H9 (cell line): Measurements from ENCODE around the gene CCDC93. TPM values are rescaled to one million over a fixed set of nuclear protein-coding genes. Genes with fewer than 3 reads are reported as not detected.

ENCODE experiments used
- DNase-seq: peaks from one replicate; pipeline ENCODE4 v3.0.0-alpha.2; 2017
- H2AFZ ChIP-seq: one replicate; pipeline ENCODE4 v1.6.1; 2013; ENCODE audit warnings: mild to moderate bottlenecking, low read length, control low read depth, moderate library complexity
- H2AK5ac ChIP-seq: 2 replicates; pipeline ENCODE4 v1.6.1; 2013; ENCODE audit warnings: low read length, control low read depth, mixed read lengths; ENCODE audit not compliant: insufficient read length
- H2BK120ac ChIP-seq: one replicate; pipeline ENCODE4 v1.6.1; 2013; ENCODE audit warnings: low read depth, mild to moderate bottlenecking, low read length, control low read depth, inconsistent platforms; ENCODE audit not compliant: poor library complexity, severe bottlenecking
- H2BK12ac ChIP-seq: 2 replicates; pipeline ENCODE4 v1.6.1; 2013; ENCODE audit warnings: low read length, control low read depth, mixed read lengths, low read depth; ENCODE audit not compliant: insufficient read length
- H2BK15ac ChIP-seq: 2 replicates; pipeline ENCODE4 v1.6.1; 2013; ENCODE audit warnings: low read depth, low read length, control low read depth
- H2BK20ac ChIP-seq: one replicate; pipeline ENCODE4 v1.6.1; 2013; ENCODE audit warnings: low read depth, mild to moderate bottlenecking, low read length, control low read depth, inconsistent platforms; ENCODE audit not compliant: poor library complexity, severe bottlenecking
- H2BK5ac ChIP-seq: 2 replicates; pipeline ENCODE4 v1.6.1; 2013; ENCODE audit warnings: low read length, control low read depth, mixed read lengths; ENCODE audit not compliant: insufficient read length
- H3K14ac ChIP-seq: 2 replicates; pipeline ENCODE4 v1.6.1; 2013; ENCODE audit warnings: low read length, control low read depth; ENCODE audit not compliant: insufficient read depth
- H3K18ac ChIP-seq: 2 replicates; pipeline ENCODE4 v1.6.1; 2013; ENCODE audit warnings: low read depth, mild to moderate bottlenecking, mixed read lengths, low read length, control low read depth; ENCODE audit not compliant: insufficient read length
- H3K23ac ChIP-seq: 2 replicates; pipeline ENCODE4 v1.6.1; 2013; ENCODE audit warnings: low read length, control low read depth, mixed read lengths, low read depth; ENCODE audit not compliant: insufficient read length
- H3K23me2 ChIP-seq: 2 replicates; pipeline ENCODE4 v1.6.1; 2013; ENCODE audit warnings: low read depth, mild to moderate bottlenecking, mixed read lengths, low read length, control low read depth; ENCODE audit not compliant: insufficient read length, poor library complexity, severe bottlenecking
- H3K27ac ChIP-seq: 2 replicates; pipeline ENCODE4 v1.5.1; 2013; ENCODE audit warnings: low read length, control low read depth, mixed read lengths, low read depth; ENCODE audit not compliant: insufficient read length
- H3K27me3 ChIP-seq: 2 replicates; pipeline ENCODE4 v1.6.1; 2013; ENCODE audit warnings: low read length, control low read depth, inconsistent platforms; ENCODE audit not compliant: insufficient read depth
- H3K4ac ChIP-seq: 2 replicates; pipeline ENCODE4 v1.6.1; 2013; ENCODE audit warnings: low read depth, mild to moderate bottlenecking, control low read depth, inconsistent platforms, low read length, moderate library complexity
- H3K4me1 ChIP-seq: 2 replicates; pipeline ENCODE4 v1.6.1; 2013; ENCODE audit warnings: low read length, control low read depth, inconsistent platforms; ENCODE audit not compliant: insufficient read depth
- H3K4me2 ChIP-seq: 2 replicates; pipeline ENCODE4 v1.6.1; 2013; ENCODE audit warnings: low read length, control low read depth, mixed read lengths; ENCODE audit not compliant: insufficient read length, insufficient read depth
- H3K56ac ChIP-seq: 2 replicates; pipeline ENCODE4 v1.6.1; 2013; ENCODE audit warnings: low read depth, mild to moderate bottlenecking, mixed read lengths, low read length, control low read depth; ENCODE audit not compliant: insufficient read length
- H3K79me1 ChIP-seq: 2 replicates; pipeline ENCODE4 v1.6.1; 2013; ENCODE audit warnings: low read depth, mild to moderate bottlenecking, moderate library complexity, low read length, control low read depth, inconsistent platforms; ENCODE audit not compliant: insufficient read depth, poor library complexity, severe bottlenecking
- H3K79me2 ChIP-seq: 2 replicates; pipeline ENCODE4 v1.6.1; 2013; ENCODE audit warnings: low read length, control low read depth, inconsistent platforms; ENCODE audit not compliant: insufficient read depth
- H3K9ac ChIP-seq: 2 replicates; pipeline ENCODE4 v1.6.1; 2013; ENCODE audit warnings: low read length, control low read depth, mixed read lengths; ENCODE audit not compliant: insufficient read length; ENCODE audit errors: extremely low read depth
- H3K9me3 ChIP-seq: one replicate; pipeline ENCODE4 v1.6.1; 2013; ENCODE audit warnings: low read depth, low read length, inconsistent platforms; ENCODE audit not compliant: control insufficient read depth
- H3T11ph ChIP-seq: one replicate; pipeline ENCODE4 v1.6.1; 2013; ENCODE audit warnings: mild to moderate bottlenecking, low read length, control low read depth, inconsistent platforms
- H4K20me1 ChIP-seq: one replicate; pipeline ENCODE4 v1.6.1; 2013; ENCODE audit not compliant: control insufficient read depth, insufficient read length, insufficient read depth
- H4K5ac ChIP-seq: 2 replicates; pipeline ENCODE4 v1.6.1; 2013; ENCODE audit warnings: low read depth, mild to moderate bottlenecking, mixed read lengths, low read length, control low read depth; ENCODE audit not compliant: insufficient read length
- H4K8ac ChIP-seq: replicated peaks from 2 replicates; pipeline ENCODE4 v1.6.1; 2013; ENCODE audit warnings: low read length, control low read depth, mixed read lengths, low read depth; ENCODE audit not compliant: insufficient read length
- H4K91ac ChIP-seq: 2 replicates; pipeline ENCODE4 v1.6.1; 2013; ENCODE audit warnings: low read depth, mild to moderate bottlenecking, moderate library complexity, mixed read lengths, low read length, control low read depth; ENCODE audit not compliant: insufficient read length
- H3K27ac Mint-ChIP-seq, 3 experiments: 2 replicates in 2 of 3; 3 replicates in 1 of 3; pipeline ENCODE4 v1.8.0; 2020 to 2021; ENCODE audit warnings: mixed read lengths in 3 of 3, mild to moderate bottlenecking in 1 of 3, moderate library complexity in 1 of 3
- H3K27me3 Mint-ChIP-seq: 2 replicates; pipeline ENCODE4 v1.8.0; 2021; ENCODE audit warnings: low read depth, mild to moderate bottlenecking, moderate library complexity, mixed read lengths
- H3K36me3 Mint-ChIP-seq, 3 experiments: 2 replicates in 2 of 3; 3 replicates in 1 of 3; pipeline ENCODE4 v1.8.0; 2020 to 2021; ENCODE audit warnings: low read depth in 3 of 3, mixed read lengths in 3 of 3; ENCODE audit not compliant: insufficient read depth in 1 of 3
- H3K4me1 Mint-ChIP-seq, 2 experiments: 2 replicates each; pipeline ENCODE4 v1.8.0; 2020; ENCODE audit warnings: mixed read lengths in 2 of 2
- H3K4me3 Mint-ChIP-seq, 2 experiments: 2 replicates in 1 of 2; 3 replicates in 1 of 2; pipeline ENCODE4 v1.8.0; 2020 to 2021; ENCODE audit warnings: mild to moderate bottlenecking in 2 of 2, mixed read lengths in 2 of 2, moderate library complexity in 1 of 2
- H3K9me3 Mint-ChIP-seq, 2 experiments: 2 replicates in 1 of 2; 3 replicates in 1 of 2; pipeline ENCODE4 v1.8.0; 2020; ENCODE audit warnings: mild to moderate bottlenecking in 2 of 2, mixed read lengths in 2 of 2, moderate library complexity in 1 of 2
- CTCF ChIP-seq: fragments of 200-600 bp; sonication (generic); conservative IDR thresholded peaks from 3 replicates; pipeline ENCODE4 v1.8.0; 2021; ENCODE audit warnings: antibody characterized with exemption, mild to moderate bottlenecking
- WGBS: extraction: QIAGEN DNeasy Blood & Tissue Kit; methylation state at CpG from one replicate; pipeline ENCODE4 v1.1.7; 2013; ENCODE audit warnings: missing lambda C conversion rate, low lambda C conversion rate, mixed read lengths; ENCODE audit not compliant: insufficient read length; ENCODE audit errors: extremely low coverage; 5-methylcytosine and 5-hydroxymethylcytosine counted together
- total RNA-seq: library from RNA; stranded (reverse); gene quantifications from 2 replicates; pipeline ENCODE4 v1.2.1, GENCODE V29; 2021

CCDC93 gene
- total RNA-seq, 1 experiment from 2014 or later, result 16.4 TPM

GRCh38 chr2:117972476-117973123 lies 41.3 kb downstream of the CCDC93 start:
- H3K9ac ChIP-seq, result no peak overlapping the region
- H3K14ac ChIP-seq, result no peak overlapping the region
- Mint-ChIP-seq H3K9me3 (no peaks in the 10 kb centered on the region), H3K4me3 (no peak overlapping the region), H3K27me3 (no peaks in the 10 kb centered on the region), H3K36me3 (peaks cover 3 to 42% (median 21%) of the 10 kb centered on the region in 3 experiments; a peak in 6 of 7 replicates), H3K27ac (no peak overlapping the region), H3K4me1 (peaks cover 0 to 3% of the 10 kb centered on the region in 2 experiments; a peak in 2 of 4 replicates)
- no peak overlapping the region for H4K91ac ChIP-seq
- H3K27me3 ChIP-seq, result no peaks in the 10 kb centered on the region
- H2BK12ac ChIP-seq, result no peak overlapping the region
- no peak overlapping the region for H2BK5ac ChIP-seq
- H3T11ph ChIP-seq, result no peak overlapping the region
- H3K4me2 ChIP-seq, result no peak overlapping the region
- no peaks in the 10 kb centered on the region for H4K20me1 ChIP-seq
- no peak overlapping the region for H2BK120ac ChIP-seq
- no CpG with 5 or more reads among the region's 6 CpGs for WGBS
- H3K56ac ChIP-seq, result no peak overlapping the region
- no peaks in the 10 kb centered on the region for H3K9me3 ChIP-seq
- H4K5ac ChIP-seq, result no peak overlapping the region
- TF ChIP-seq CTCF, result no peak
- H3K18ac ChIP-seq, result no peak overlapping the region
- no peaks in the 10 kb centered on the region for H3K23me2 ChIP-seq
- no peak overlapping the region for H4K8ac ChIP-seq
- H3K23ac ChIP-seq, result no peak overlapping the region
- no peaks in the 10 kb centered on the region for H3K79me1 ChIP-seq
- H2BK20ac ChIP-seq, result no peak overlapping the region
- H3K27ac ChIP-seq, result no peak overlapping the region
- no peak overlapping the region for H2AFZ ChIP-seq
- H3K4ac ChIP-seq, result no peak overlapping the region
- no peaks in the 10 kb centered on the region; the same call in 1 of the 2 replicates for H3K4me1 ChIP-seq
- DNase-seq, result no peak
- H3K79me2 ChIP-seq, result no peaks in the 10 kb centered on the region
- H2AK5ac ChIP-seq, result no peak overlapping the region
- H2BK15ac ChIP-seq, result no peak overlapping the region
